ENCODE results near the gene ZNF564. TPM values are rescaled to one million over a fixed set of nuclear protein-coding genes. Genes with fewer than 3 reads are reported as not detected.

The ZNF564 gene
- total and polyA plus RNA-seq, 2 of the 8 experiments (the other 6 are each of a cell fraction or from before 2014, with no cell fraction given) = 0.89 to 10.4 TPM

- TF ChIP-seq YY1 (IDR thresholded peaks at IDR 0.05; ENCODE audit: low read depth, low read length) (no peak), CBX5 (IDR thresholded peaks at IDR 0.05; ENCODE audit: low read depth, low read length) (no peak), CTBP2 (IDR thresholded peaks at IDR 0.05; ENCODE audit: borderline replicate concordance, insufficient read depth, insufficient read length, low read length) (no peak), POLR2A (IDR thresholded peaks at IDR 0.05; ENCODE audit: control extremely low read depth in 1 of 2, low read depth in 2 of 2, low read length in 2 of 2) (peak; percentile 69 to 89), GABPA (IDR thresholded peaks at IDR 0.05; ENCODE audit: borderline replicate concordance, insufficient read depth, low read length) (peak; percentile 87; the same call in 1 of the 2 replicates), RNF2 (IDR thresholded peaks at IDR 0.05; ENCODE audit: borderline replicate concordance, low read depth, low read length, missing control alignments, poor library complexity, severe bottlenecking) (no peak), POU5F1 (IDR thresholded peaks at IDR 0.05; ENCODE audit: low read depth, low read length) (no peak), KDM1A (IDR thresholded peaks at IDR 0.05; ENCODE audit: borderline replicate concordance, low read length) (no peak), PHF8 (conservative IDR thresholded peaks at IDR 0.05; ENCODE audit: low read depth, low read length) (peak; percentile 92), SIRT6 (IDR thresholded peaks at IDR 0.05; ENCODE audit: low read length) (no peak), MAX (IDR thresholded peaks at IDR 0.05) (no peak), SRF (IDR thresholded peaks at IDR 0.05; ENCODE audit: low read depth, low read length) (no peak), POLR2AphosphoS5 (IDR thresholded peaks at IDR 0.05; ENCODE audit: low read depth, low read length) (peak; percentile 73), JUND (IDR thresholded peaks at IDR 0.05; ENCODE audit: low read length) (no peak), SP1 (IDR thresholded peaks at IDR 0.05; ENCODE audit: low read depth, low read length) (peak; percentile 98), SIX5 (IDR thresholded peaks at IDR 0.05; ENCODE audit: low read depth, low read length) (no peak), SP2 (IDR thresholded peaks at IDR 0.05; ENCODE audit: low read length) (peak; percentile 68; the same call in 1 of the 2 replicates), TEAD4 (IDR thresholded peaks at IDR 0.05; ENCODE audit: low read depth, low read length) (0 out of 2 replicates have a peak, but pooled peaks have one; percentile 46), NRF1 (IDR thresholded peaks at IDR 0.05; ENCODE audit: low read depth, low read length) (no peak), JUN (IDR thresholded peaks at IDR 0.05; ENCODE audit: low read depth, low read length) (no peak), ASH2L (IDR thresholded peaks at IDR 0.05; ENCODE audit: low read length) (peak; percentile 89), BACH1 (IDR thresholded peaks at IDR 0.05; ENCODE audit: low read length) (no peak), CREB1 (IDR thresholded peaks at IDR 0.05) (peak; percentile 25; the same call in 1 of the 2 replicates), USF2 (IDR thresholded peaks at IDR 0.05; ENCODE audit: low read length) (no peak), ZNF274 (IDR thresholded peaks at IDR 0.05; ENCODE audit: borderline replicate concordance, extremely low read depth, low read length) (no peak)
Measured at GRCh38 chr19:12551060-12551832, at the start of gene ZNF564 (continued).
